Measurements from ENCODE around the gene CABYR.
A peak's percentile ranks its signal among the peaks of the same experiment; 100 is the strongest.

The CABYR gene

DNA sequence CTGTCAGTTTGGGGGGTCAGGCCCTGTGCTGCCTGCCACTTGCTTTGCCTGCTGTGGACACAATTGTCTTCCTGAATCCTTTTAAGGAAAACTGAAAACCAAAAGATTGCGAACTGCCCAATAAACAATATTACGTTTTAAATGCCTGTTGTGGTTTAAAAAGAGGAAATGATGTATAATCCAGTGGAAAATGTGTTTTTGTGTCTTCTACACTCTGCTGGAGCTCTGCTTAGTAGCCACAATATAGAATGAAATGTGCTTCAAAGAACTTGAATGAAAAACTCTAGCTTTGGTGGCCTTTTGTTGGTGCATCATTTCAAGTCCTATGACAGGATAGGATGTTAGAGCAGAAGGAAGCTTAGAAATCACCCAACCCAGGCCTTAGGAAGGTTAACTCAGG is 23.2 kb upstream of the CABYR start:
- no peaks in the 10 kb centered on the region for H3K36me3 ChIP-seq (ENCODE audit: insufficient read depth, insufficient read length, low read length)
- DNase-seq (ENCODE audit: low read depth, low spot score): no peak
- H3K4me1 ChIP-seq (ENCODE audit: insufficient read depth, insufficient read length): peaks cover 4% of the 10 kb centered on the region
- TF ChIP-seq SUZ12 (IDR thresholded peaks at IDR 0.05; ENCODE audit: extremely low read depth, insufficient read depth, insufficient read length): no peak
- TF ChIP-seq YY1 (IDR thresholded peaks at IDR 0.05; ENCODE audit: insufficient read depth, insufficient read length): no peak
- TF ChIP-seq ZNF274 (IDR thresholded peaks at IDR 0.05; ENCODE audit: low read depth, low read length): no peak
- no peaks in the 10 kb centered on the region for H3K9me3 ChIP-seq (ENCODE audit: insufficient read depth, low read length)
- no peak overlapping the region for H3K4me3 ChIP-seq (ENCODE audit: insufficient read length, low read depth)
- H3K9ac ChIP-seq (ENCODE audit: insufficient read length, low read depth): no peak overlapping the region
- H3K27me3 ChIP-seq (ENCODE audit: insufficient read depth, insufficient read length): no peaks in the 10 kb centered on the region

- DNase-seq (ENCODE audit: low read depth, low spot score): peak; percentile 65
- no peaks in the 10 kb centered on the region for H3K36me3 ChIP-seq (ENCODE audit: insufficient read depth, insufficient read length, low read length)
Measured at GRCh38 chr18:24118750-24119577, 19.9 kb upstream of the CABYR start.

GRCh38 chr18:24120676-24121075 is 18.2 kb upstream of the CABYR start:
- H3K4me3 ChIP-seq (ENCODE audit: insufficient read length, low read depth): no peak overlapping the region
- H3K4me1 ChIP-seq (ENCODE audit: insufficient read depth, insufficient read length): no peaks in the 10 kb centered on the region
- no peak for DNase-seq (ENCODE audit: low read depth, low spot score)
- H3K9me3 ChIP-seq (ENCODE audit: insufficient read depth, low read length): no peaks in the 10 kb centered on the region
- no peaks in the 10 kb centered on the region for H3K27me3 ChIP-seq (ENCODE audit: insufficient read depth, insufficient read length)
- H3K9ac ChIP-seq (ENCODE audit: insufficient read length, low read depth): no peak overlapping the region
- no peak for TF ChIP-seq SUZ12 (IDR thresholded peaks at IDR 0.05; ENCODE audit: extremely low read depth, insufficient read depth, insufficient read length)
- no peak for TF ChIP-seq YY1 (IDR thresholded peaks at IDR 0.05; ENCODE audit: insufficient read depth, insufficient read length)
- no peak for TF ChIP-seq ZNF274 (IDR thresholded peaks at IDR 0.05; ENCODE audit: low read depth, low read length)
- H3K36me3 ChIP-seq (ENCODE audit: insufficient read depth, insufficient read length, low read length): no peaks in the 10 kb centered on the region

More at GRCh38 chr18:24118750-24119577, 19.9 kb upstream of the CABYR start:
- no peaks in the 10 kb centered on the region for H3K9me3 ChIP-seq (ENCODE audit: insufficient read depth, low read length)
- H3K27me3 ChIP-seq (ENCODE audit: insufficient read depth, insufficient read length): no peaks in the 10 kb centered on the region
- no peak overlapping the region for H3K4me3 ChIP-seq (ENCODE audit: insufficient read length, low read depth)
- H3K9ac ChIP-seq (ENCODE audit: insufficient read length, low read depth): no peak overlapping the region
- no peaks in the 10 kb centered on the region for H3K4me1 ChIP-seq (ENCODE audit: insufficient read depth, insufficient read length)
- TF ChIP-seq SUZ12 (IDR thresholded peaks at IDR 0.05; ENCODE audit: extremely low read depth, insufficient read depth, insufficient read length) (no peak), YY1 (IDR thresholded peaks at IDR 0.05; ENCODE audit: insufficient read depth, insufficient read length) (no peak)

GRCh38 chr18:24121625-24122024 is 17.2 kb upstream of the CABYR start:
- Histone ChIP-seq H3K9me3 (ENCODE audit: insufficient read depth, low read length) (no peaks in the 10 kb centered on the region), H3K27me3 (ENCODE audit: insufficient read depth, insufficient read length) (no peaks in the 10 kb centered on the region), H3K9ac (ENCODE audit: insufficient read length, low read depth) (no peak overlapping the region), H3K36me3 (ENCODE audit: insufficient read depth, insufficient read length, low read length) (no peaks in the 10 kb centered on the region), H3K4me1 (ENCODE audit: insufficient read depth, insufficient read length) (no peaks in the 10 kb centered on the region), H3K4me3 (ENCODE audit: insufficient read length, low read depth) (no peak overlapping the region)
- no peak for DNase-seq (ENCODE audit: low read depth, low spot score)
- TF ChIP-seq ZNF274 (IDR thresholded peaks at IDR 0.05; ENCODE audit: low read depth, low read length) (no peak), SUZ12 (IDR thresholded peaks at IDR 0.05; ENCODE audit: extremely low read depth, insufficient read depth, insufficient read length) (no peak), YY1 (IDR thresholded peaks at IDR 0.05; ENCODE audit: insufficient read depth, insufficient read length) (no peak)

GRCh38 chr18:24126155-24126961 is 12.5 kb upstream of the CABYR start:
- Histone ChIP-seq H3K9me3 (ENCODE audit: insufficient read depth, low read length) (no peaks in the 10 kb centered on the region), H3K27me3 (ENCODE audit: insufficient read depth, insufficient read length) (no peaks in the 10 kb centered on the region), H3K4me1 (ENCODE audit: insufficient read depth, insufficient read length) (no peaks in the 10 kb centered on the region), H3K4me3 (ENCODE audit: insufficient read length, low read depth) (no peak overlapping the region), H3K9ac (ENCODE audit: insufficient read length, low read depth) (no peak overlapping the region), H3K36me3 (ENCODE audit: insufficient read depth, insufficient read length, low read length) (no peaks in the 10 kb centered on the region)
- DNase-seq (ENCODE audit: low read depth, low spot score): no peak
- no peak for TF ChIP-seq ZNF274 (IDR thresholded peaks at IDR 0.05; ENCODE audit: low read depth, low read length)
- TF ChIP-seq YY1 (IDR thresholded peaks at IDR 0.05; ENCODE audit: insufficient read depth, insufficient read length): no peak
- TF ChIP-seq SUZ12 (IDR thresholded peaks at IDR 0.05; ENCODE audit: extremely low read depth, insufficient read depth, insufficient read length): no peak

DNA sequence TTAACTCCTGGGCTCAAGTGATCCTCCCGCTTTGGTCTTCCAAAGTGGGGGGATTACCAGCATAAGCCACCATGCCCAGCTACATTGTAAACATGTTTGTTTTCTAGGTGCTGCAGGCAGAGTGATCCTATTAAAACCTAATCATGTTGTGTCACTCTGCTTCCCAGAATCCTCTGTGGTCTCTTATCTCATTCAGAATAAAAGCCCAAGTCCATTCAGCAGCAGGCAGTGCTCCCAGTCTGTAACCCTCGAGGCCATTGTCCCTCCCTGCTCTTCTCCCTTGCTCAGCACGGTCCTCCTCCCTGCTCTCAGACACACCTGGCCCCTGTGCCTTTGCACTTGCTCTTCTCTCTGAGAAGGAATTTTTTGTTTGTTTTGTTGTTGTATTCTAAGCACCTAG is 11.1 kb upstream of the CABYR start:
- no peak for TF ChIP-seq SUZ12 (IDR thresholded peaks at IDR 0.05; ENCODE audit: extremely low read depth, insufficient read depth, insufficient read length)
- no peak for TF ChIP-seq YY1 (IDR thresholded peaks at IDR 0.05; ENCODE audit: insufficient read depth, insufficient read length)
- no peak for TF ChIP-seq ZNF274 (IDR thresholded peaks at IDR 0.05; ENCODE audit: low read depth, low read length)
- no peak overlapping the region for H3K9ac ChIP-seq (ENCODE audit: insufficient read length, low read depth)
- no peaks in the 10 kb centered on the region for H3K4me1 ChIP-seq (ENCODE audit: insufficient read depth, insufficient read length)
- no peak for DNase-seq (ENCODE audit: low read depth, low spot score)
- H3K27me3 ChIP-seq (ENCODE audit: insufficient read depth, insufficient read length): no peaks in the 10 kb centered on the region
- H3K36me3 ChIP-seq (ENCODE audit: insufficient read depth, insufficient read length, low read length): no peaks in the 10 kb centered on the region
- H3K9me3 ChIP-seq (ENCODE audit: insufficient read depth, low read length): no peaks in the 10 kb centered on the region
- H3K4me3 ChIP-seq (ENCODE audit: insufficient read length, low read depth): no peak overlapping the region

DNA sequence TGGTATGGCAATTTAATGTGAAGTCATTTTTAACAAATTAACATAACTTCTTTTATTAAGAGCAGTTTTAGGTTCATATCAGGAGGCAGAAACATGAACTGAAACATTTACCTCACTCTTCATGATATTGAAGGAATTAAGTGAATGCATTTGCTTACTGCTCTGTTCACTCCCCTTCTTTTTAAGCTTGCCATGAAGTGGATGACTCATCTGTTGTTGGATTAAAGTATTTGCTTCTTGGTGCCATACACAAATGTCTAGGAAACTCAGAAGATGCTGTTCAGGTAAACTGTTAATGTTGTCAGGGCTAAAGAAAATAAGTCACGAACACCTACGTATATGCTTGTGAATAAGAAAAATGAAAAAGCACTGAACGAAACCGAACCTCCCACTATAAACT is 10.2 kb upstream of the CABYR start:
- Histone ChIP-seq H3K36me3 (ENCODE audit: insufficient read depth, insufficient read length, low read length) (no peaks in the 10 kb centered on the region), H3K9ac (ENCODE audit: insufficient read length, low read depth) (no peak overlapping the region), H3K4me3 (ENCODE audit: insufficient read length, low read depth) (no peak overlapping the region), H3K9me3 (ENCODE audit: insufficient read depth, low read length) (no peaks in the 10 kb centered on the region), H3K4me1 (ENCODE audit: insufficient read depth, insufficient read length) (no peaks in the 10 kb centered on the region), H3K27me3 (ENCODE audit: insufficient read depth, insufficient read length) (no peaks in the 10 kb centered on the region)
- no peak for DNase-seq (ENCODE audit: low read depth, low spot score)
- TF ChIP-seq SUZ12 (IDR thresholded peaks at IDR 0.05; ENCODE audit: extremely low read depth, insufficient read depth, insufficient read length): no peak
- no peak for TF ChIP-seq ZNF274 (IDR thresholded peaks at IDR 0.05; ENCODE audit: low read depth, low read length)
- no peak for TF ChIP-seq YY1 (IDR thresholded peaks at IDR 0.05; ENCODE audit: insufficient read depth, insufficient read length)

All from NT2/D1 (cell line).